Testis (tissue), 2 donors: Measurements from ENCODE around the gene CADPS2.

Experiments used
- POLR2A ChIP-seq: fragments of 450-650 bp; IDR thresholded peaks from one replicate; pipeline ENCODE4 v1.6.1; 2017; ENCODE audit warnings: antibody characterized with exemption, mild to moderate bottlenecking, moderate library complexity
- TF ChIP-seq, protein P1 (sequence below), 3 experiments: fragments of 450-650 bp in 2 of 3; fragments of 200-600 bp in 1 of 3; sonication (generic) in 1 of 3; IDR thresholded peaks; one replicate each; pipeline ENCODE4 v1.5.1; 2016 to 2019; ENCODE audit warnings: antibody characterized with exemption in 3 of 3, mild to moderate bottlenecking in 2 of 3, moderate library complexity in 1 of 3

- TF ChIP-seq, protein P1, sequence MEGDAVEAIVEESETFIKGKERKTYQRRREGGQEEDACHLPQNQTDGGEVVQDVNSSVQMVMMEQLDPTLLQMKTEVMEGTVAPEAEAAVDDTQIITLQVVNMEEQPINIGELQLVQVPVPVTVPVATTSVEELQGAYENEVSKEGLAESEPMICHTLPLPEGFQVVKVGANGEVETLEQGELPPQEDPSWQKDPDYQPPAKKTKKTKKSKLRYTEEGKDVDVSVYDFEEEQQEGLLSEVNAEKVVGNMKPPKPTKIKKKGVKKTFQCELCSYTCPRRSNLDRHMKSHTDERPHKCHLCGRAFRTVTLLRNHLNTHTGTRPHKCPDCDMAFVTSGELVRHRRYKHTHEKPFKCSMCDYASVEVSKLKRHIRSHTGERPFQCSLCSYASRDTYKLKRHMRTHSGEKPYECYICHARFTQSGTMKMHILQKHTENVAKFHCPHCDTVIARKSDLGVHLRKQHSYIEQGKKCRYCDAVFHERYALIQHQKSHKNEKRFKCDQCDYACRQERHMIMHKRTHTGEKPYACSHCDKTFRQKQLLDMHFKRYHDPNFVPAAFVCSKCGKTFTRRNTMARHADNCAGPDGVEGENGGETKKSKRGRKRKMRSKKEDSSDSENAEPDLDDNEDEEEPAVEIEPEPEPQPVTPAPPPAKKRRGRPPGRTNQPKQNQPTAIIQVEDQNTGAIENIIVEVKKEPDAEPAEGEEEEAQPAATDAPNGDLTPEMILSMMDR (IDR thresholded peaks at IDR 0.05) = no peak
- TF ChIP-seq POLR2A = no peak
These were observed 462.7 kb downstream of the CADPS2 start for GRCh38 chr7:122423591-122423990.
